NOMO-1 treated with dmso at 0.1 percent for 144 hours (cell line): ENCODE data around the gene RAB15.
A peak's percentile ranks its signal among the peaks of the same experiment; 100 is the strongest.
"Not testable (repeated sequence)": the region's sequence is repeated elsewhere in the genome, so short reads cannot be mapped to it uniquely, and the experiment has no call there.

ENCODE experiments used
- DNase-seq: peaks from one replicate; lab custom pipeline; 2025; ENCODE audit not compliant: unreplicated experiment; lab: John Stamatoyannopoulos, UW

The RAB15 gene

DNA sequence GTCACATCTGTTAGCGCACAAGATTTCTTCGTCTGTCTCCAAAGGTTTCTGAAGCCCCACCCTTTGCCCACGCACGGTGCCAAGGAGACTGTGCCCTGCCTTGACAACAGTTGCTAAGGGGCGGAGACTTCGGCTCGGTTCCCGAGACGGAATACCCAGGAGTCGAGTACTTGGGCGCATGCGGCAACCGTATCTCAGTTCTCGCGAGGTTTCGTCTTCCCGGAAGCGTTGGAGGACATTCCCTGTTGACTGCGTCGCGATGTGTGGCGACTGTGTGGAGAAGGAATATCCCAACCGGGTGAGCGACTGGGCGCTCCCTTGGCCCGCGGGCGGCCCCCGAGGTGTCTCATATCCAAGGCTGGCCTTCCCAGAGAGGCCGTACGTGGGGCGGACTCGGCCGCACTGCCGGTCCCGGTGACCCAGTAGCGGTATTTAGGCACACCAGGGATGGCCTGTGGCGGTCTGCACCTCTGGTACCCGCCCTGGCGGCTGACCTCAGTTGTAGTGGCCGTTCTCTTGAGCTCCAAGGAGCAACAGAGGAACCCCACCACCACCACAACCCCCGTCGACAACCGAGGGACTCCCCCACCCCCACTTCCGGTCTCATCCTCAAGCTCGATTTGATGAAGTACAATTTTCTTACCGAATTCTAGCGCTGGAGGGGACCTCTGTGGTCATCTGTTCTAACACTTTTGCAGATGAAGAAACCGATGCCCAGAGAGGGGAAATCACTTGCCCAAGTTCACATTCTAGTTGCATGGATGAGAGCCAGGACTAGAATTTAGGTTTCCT is 57.7 kb downstream of the RAB15 start, which contains the start of gene CHURC1:
Gene CHURC1 (plus strand): TSS at position 219 of the 792 bp plus-strand sequence. CDS start 41 bp downstream, at position 260.
- DNase-seq: peak; percentile 87

DNA sequence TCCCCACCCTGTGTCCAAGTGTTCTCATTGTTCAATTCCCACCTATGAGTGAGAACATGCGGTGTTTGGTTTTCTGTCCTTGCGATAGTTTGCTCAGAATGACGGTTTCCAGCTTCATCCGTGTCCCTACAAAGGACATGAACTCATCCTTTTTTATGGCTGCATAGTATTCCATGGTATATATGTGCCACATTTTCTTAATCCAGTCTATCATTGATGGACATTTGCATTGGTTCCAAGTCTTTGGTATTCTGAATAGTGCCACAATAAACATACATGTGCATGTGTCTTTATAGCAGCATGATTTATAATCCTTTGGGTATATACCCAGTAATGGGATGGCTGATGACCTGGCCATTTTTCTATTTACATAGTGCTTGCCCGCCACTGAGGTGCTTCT is 58.7 kb downstream of the RAB15 start:
- not testable (repeated sequence) for DNase-seq

DNA sequence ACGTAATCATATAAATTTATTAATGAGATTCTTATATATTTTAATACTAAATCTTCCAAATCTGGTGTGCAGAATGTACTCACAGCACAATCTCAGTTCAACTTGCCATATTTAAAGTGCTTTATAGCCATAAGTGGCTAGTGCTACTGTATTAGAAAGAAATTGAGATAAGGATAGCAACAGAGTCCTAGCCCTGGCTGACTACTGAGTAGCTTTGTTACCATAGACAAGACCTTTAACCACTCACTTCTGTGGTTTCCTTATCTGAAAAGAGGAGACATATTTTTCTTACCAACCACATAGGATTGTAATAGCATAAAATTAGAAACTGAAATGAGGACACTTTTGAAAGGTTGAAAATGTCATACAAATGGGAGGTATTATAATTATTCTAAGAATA is 59.9 kb downstream of the RAB15 start:
- DNase-seq: no peak

DNA sequence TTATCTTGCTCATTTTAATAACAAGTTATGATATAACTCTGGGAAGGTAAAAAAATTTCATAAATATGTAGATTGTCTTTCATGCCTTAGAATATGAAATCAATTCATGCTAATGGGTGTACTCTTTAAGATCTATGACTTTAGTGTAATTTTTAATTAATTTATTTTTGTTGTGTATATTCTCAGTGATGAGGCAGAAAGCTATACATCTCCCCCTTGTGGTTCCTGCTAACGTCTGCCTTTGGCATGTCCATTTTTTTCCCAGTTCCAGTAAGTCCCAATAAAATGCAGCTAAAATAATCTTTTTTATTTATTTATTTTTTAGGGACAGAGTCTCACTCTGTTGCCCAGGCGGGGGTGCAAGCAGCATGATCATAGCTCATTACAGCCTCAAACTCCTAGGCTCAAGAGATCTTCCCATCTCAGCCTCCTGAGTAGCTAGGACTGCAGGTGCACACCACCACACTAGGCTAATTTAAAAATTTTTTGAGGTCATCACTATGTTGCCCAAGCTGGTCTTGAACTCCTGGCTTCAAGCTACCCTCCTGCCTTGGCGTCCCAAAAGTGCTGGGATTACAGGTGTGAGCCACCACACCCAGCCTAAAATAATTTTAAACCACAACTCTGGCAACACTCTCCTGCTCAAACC is 61.2 kb downstream of the RAB15 start:
- no peak for DNase-seq

DNA sequence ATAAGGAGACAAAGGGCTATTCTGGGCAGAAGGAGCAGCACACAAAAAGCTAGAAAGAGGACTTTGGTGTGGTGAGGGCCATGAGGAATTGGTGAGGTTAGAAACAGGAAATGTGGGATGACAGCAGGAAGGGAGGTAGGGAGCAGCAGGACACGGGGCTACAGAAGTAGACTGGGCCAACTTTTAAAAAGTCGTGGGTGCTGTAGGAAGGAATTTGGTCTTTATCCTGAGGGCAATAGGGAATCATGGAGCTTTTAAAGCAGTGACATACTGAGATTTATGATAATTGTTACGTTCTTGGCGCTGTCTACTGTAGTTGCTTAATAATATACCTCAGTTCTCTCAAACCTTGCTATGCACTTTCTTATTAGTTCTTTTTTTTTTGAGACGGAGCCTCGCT is 66.1 kb downstream of the RAB15 start:
- no peak for DNase-seq

DNA sequence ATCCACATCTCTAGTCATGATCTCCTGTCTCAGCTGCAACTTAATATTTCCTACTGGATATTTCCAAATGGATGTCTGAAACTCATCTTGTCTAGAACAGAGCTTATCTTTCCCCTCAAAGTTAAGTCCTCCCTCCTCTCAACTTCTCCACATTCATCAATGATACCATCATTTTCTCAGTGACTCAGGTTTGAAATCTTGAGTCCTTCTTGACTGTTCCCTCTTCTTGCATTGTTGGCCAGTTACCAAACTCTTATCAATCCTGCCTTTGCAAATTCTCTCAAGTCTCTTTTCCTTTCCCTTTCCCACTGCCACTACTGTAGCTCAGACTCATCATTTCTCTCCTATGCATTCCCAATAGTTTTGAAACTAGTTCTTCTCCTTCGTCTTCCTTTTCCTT is 72.2 kb downstream of the RAB15 start:
- DNase-seq: no peak
